ENCODE data around the gene COQ8B. TPM values are rescaled to one million over a fixed set of nuclear protein-coding genes. Genes with fewer than 3 reads are reported as not detected.

COQ8B gene
- total RNA-seq, 2 donors from 2014 or later = 29.8 to 31.3 TPM

DNA sequence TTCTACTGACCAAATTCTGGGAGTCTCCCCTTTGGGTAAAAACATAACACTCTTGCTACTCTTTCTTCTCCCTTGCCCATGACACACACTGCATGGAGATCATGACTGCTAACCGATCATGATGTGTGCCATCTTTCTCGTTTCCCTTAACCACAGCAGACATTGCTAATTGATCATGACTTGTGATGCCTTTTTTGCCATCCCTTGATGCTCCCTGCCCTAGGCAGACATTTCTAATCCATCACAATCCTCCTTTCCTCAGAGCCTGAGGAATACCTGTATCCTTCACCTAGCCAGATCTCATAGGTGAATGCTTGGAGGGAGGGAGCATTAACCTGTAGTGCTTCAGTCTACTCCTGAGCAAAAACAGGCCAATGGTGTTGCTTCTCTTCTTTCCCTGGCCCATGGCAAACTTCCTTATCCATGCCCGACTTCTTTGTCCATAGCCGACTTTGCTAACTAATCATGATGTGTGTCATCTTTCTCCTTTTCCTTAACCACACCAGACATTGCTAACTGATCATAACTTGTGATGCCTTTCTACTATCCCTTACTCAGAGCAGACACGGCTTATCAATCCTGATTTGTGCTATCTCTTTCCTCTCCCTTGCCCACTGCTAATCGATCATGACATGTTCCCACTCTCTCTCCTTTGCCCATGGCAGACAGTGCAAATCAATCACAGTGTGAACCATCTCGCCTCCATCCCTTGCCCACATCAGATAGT lies 44.0 kb downstream of the COQ8B start:
- no peak overlapping the region for H3K27ac ChIP-seq
- no peaks in the 10 kb centered on the region for H3K27me3 ChIP-seq
- ATAC-seq (no peak), DNase-seq (no peak)
- no peaks in the 10 kb centered on the region for H3K4me1 ChIP-seq
- 89 to 90% methylated on average over 7 of the region's 7 CpGs for WGBS, 2 donors
- no peak overlapping the region for H3K4me3 ChIP-seq
- no peak for TF ChIP-seq POLR2A (IDR thresholded peaks at IDR 0.05)
- TF ChIP-seq CTCF (IDR thresholded peaks at IDR 0.05) = no peak
- intact Hi-C loops (cut with DNase I) = no loop called here
- no peaks in the 10 kb centered on the region for H3K9me3 ChIP-seq
- H3K36me3 ChIP-seq (replicated peaks in 1 of 2; ENCODE audit: insufficient read depth in 1 of 2, low read depth in 2 of 2) = peaks cover 0 to 7% of the 10 kb centered on the region in 2 donors

GRCh38 chr19:40672038-40672437 lies 44.6 kb downstream of the COQ8B start:
- no peak overlapping the region for H3K4me3 ChIP-seq
- ATAC-seq (no peak), DNase-seq (no peak)
- H3K9me3 ChIP-seq = no peaks in the 10 kb centered on the region
- intact Hi-C loops (cut with DNase I) = no loop called here
- H3K27me3 ChIP-seq = no peaks in the 10 kb centered on the region
- 42 to 71% methylated on average over 2 of the region's 2 CpGs for WGBS, 2 donors
- peaks cover 0 to 7% of the 10 kb centered on the region in 2 donors for H3K36me3 ChIP-seq (replicated peaks in 1 of 2; ENCODE audit: insufficient read depth in 1 of 2, low read depth in 2 of 2)
- H3K4me1 ChIP-seq = no peaks in the 10 kb centered on the region
- no peak for TF ChIP-seq POLR2A (IDR thresholded peaks at IDR 0.05)
- no peak for TF ChIP-seq CTCF (IDR thresholded peaks at IDR 0.05)
- no peak overlapping the region for H3K27ac ChIP-seq

GRCh38 chr19:40671404-40671803 lies 45.3 kb downstream of the COQ8B start:
- no peak for DNase-seq
- Histone ChIP-seq H3K27me3 (no peaks in the 10 kb centered on the region), H3K36me3 (replicated peaks in 1 of 2; ENCODE audit: insufficient read depth in 1 of 2, low read depth in 2 of 2) (peaks cover 0 to 7% of the 10 kb centered on the region in 2 donors), H3K4me3 (no peak overlapping the region), H3K27ac (no peak overlapping the region), H3K4me1 (no peaks in the 10 kb centered on the region), H3K9me3 (no peaks in the 10 kb centered on the region)
- 82 to 84% methylated on average over 9 of the region's 9 CpGs for WGBS, 2 donors
- intact Hi-C loops (cut with DNase I) = no loop called here
- ATAC-seq = no peak
- TF ChIP-seq POLR2A (IDR thresholded peaks at IDR 0.05) = no peak
- no peak for TF ChIP-seq CTCF (IDR thresholded peaks at IDR 0.05)

- Histone ChIP-seq H3K4me1 (no peaks in the 10 kb centered on the region), H3K27me3 (no peaks in the 10 kb centered on the region), H3K9me3 (no peaks in the 10 kb centered on the region), H3K4me3 (no peak overlapping the region), H3K27ac (no peak overlapping the region), H3K36me3 (replicated peaks in 1 of 2; ENCODE audit: insufficient read depth in 1 of 2, low read depth in 2 of 2) (peaks cover 0 to 7% of the 10 kb centered on the region in 2 donors)
- no peak for DNase-seq
- intact Hi-C loops (cut with DNase I) = no loop called here
- 81% methylated on average over 6 to 7 of the region's 7 CpGs for whole genome bisulfite sequencing, 2 donors
- TF ChIP-seq CTCF (IDR thresholded peaks at IDR 0.05) (no peak), POLR2A (IDR thresholded peaks at IDR 0.05) (no peak)
- no peak for ATAC-seq
Observed at GRCh38 chr19:40668991-40669614, 47.6 kb downstream of the COQ8B start.
